ENCODE data around the gene DPYD.
A peak's percentile ranks its signal among the peaks of the same experiment; 100 is the strongest.

The DPYD gene

DNA sequence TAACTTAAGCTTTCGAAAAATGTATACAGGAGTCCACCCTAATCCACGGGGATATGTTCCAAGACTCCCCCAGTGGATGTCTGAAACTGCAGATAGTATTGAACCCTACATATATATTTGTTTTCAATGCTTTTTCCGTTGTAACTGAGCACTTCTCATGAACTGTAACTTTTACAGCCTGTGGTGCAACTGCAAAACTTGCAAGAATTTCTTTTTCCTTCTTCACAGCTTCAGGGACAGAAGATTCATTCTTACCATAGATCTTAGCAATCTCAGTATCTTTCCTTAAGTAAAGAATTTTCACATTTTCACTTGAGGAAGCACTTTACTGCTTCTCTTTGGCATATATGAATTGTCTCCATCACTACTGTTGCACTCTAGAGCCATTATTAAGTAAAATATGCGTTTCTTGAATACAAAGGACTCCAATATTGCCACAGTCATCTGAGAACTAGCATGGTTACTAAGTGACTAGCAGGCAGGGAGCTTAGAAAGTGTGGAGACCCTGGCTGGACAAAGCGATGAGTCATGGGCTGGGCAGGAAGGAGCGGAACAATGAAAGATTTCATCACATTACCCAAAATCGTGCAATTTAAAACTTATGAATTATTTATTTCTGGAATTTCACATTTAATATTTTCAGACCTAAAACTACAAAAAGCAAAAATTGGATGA, 14.1 kb downstream of the DPYD start:
- peak; percentile 65 for DNase-seq

DNA sequence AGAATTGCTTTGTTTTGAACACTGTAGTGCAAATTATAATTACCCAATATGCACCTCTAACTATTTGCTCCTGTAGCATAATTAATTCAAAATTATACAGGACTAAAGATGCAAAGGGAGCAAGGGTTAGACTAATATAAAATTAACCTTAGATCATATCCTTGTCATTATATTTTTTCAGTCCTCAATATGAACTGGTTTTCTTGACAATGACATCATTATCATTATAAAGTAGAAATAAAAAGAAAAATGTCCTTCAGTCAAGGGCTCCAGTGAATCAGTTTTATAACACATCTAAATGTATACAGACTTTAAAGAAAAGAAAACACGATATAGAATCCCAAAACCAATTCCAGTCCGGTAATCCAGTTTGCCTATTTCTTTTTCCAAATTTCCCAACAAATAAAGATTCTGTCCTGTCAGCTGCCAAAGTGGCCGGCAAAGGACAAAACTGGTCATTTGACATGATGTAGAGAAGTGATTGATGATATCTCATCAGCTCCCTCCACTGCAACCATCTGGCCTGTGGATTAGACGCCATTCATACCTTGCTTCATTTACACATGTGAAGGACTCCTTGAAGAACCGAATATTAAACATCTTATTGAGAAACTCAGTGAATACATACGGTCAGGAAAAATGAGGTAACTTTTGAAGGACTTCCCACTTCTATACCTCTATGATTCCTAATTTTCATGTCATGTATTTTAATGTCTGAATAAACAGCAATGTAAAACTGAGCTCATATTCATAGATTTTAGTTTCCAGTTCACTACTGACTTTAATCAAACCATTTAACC, 15.5 kb downstream of the DPYD start:
- DNase-seq = no peak

DNA sequence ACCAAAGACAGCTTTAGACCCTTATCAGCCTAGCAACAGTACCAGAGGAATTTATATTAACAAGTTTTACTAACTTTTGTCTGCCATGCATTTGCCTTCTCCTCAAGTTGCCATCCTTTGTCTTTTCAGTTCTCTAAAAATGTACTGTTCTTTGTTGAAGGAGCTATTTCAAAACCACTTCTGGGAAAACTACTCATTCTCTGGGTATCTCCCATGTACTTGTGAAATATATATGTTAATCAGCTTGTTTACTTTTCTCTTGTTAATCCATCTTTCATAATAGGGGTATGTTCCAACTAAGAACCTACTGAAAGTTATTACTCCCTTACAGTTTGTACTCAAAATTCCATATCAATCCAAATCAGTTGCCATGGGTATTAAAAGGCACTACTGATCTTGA, 16.3 kb downstream of the DPYD start:
- peak; percentile 16 for DNase-seq

DNA sequence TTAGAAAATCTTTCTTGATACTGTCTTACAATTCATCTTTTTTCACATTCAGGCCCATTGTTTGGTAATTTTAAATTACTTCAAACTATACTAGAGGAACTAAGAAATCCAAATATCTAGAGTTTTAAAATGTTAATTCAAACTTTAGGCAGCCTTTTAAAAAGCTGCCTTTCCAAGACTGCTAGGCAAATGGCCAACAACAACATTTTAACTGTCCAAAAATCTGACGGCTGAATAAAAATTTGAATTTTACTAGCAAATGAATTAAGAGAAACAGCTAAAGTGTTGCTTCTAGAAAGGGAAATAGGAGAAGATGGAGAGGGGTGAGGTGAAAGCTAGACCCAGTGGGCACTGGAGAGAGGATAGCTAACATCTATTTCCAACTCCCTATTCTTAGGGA, 17.2 kb downstream of the DPYD start:
- no peak for DNase-seq

DNA sequence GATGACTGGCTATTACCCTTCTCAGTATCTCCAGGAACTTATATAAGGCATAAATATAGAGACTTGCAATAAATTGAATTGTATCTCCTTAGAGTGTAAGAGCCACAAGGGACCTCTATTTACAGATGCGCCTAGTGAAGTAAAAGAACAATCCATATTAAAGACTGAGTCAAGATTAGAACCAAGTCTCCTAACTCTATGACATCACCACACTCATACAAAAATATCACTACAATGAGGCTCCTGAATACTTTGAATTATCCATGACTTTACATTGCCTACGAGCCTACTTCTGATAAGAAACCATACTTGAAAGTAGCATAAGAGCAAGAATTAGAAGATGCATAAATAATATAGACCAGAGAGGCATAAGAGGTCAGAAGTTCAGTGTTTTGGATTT, 18.8 kb downstream of the DPYD start:
- no peak for DNase-seq

DNA sequence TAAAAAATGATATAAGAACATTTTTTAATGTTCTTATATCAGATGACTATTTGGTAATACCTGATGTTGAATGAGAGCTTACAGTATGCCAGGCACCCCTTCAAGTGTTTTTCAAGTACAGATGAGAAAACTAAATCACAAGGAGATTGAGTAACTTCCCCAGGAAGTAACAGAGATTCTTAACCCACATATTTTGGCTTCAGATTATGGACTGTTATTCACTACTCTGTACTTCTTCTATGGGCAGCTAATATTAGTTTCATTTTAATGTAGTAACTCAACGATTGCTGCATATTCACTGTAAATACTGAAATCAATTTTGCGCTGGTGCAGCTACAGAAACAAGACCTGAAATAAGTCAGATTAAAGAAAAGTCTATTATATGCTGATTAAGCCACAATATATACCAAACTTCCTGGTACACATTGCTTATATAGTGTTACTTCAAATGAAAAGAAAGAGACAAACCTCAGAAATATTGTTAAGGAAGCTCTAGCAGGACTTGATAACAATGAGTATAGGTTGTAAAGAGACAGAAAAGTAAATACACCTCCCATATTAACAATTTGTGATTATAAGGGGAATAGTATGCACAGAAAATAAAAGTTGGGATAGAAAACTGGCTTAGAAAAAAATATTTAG, 19.7 kb downstream of the DPYD start:
- no peak for DNase-seq

DNA sequence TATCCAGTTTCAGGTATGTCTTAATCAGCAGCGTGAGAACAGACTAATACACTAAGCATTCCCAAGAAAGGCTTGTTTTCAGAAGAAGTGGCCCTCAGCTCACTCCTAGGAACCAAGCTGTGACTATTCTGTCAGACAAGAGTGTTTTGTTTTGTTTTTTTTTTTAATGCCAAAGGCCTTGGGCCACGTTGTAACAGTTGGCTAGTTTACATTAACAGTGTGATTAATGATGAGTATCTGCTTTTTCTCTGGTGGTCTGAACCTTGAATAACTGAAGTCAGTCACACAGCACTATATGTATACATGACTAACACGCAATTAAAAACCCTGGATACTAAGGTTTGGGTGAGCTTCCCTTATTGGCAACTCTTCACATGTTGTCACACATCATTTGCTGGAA, 21.9 kb downstream of the DPYD start:
- no peak for DNase-seq

DNA sequence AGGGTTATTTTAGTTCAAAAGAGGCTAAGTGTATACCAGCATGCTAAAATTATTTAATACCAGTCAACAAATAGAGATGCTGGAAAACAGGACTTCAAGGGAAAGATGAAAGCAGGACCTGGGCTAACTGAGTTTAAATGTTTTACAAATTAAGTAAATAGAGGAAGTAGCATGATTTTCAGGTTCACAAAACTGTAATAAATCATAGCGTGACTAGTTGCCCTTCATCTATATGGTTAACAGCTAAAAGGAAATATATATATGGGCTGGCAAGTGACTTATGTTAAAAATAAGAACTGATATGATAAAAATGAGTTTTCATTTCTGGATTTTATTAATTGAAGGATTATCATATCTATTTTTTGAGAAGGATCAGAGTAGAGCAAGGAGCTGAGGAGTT, 25.6 kb downstream of the DPYD start:
- no peak for DNase-seq

DNA sequence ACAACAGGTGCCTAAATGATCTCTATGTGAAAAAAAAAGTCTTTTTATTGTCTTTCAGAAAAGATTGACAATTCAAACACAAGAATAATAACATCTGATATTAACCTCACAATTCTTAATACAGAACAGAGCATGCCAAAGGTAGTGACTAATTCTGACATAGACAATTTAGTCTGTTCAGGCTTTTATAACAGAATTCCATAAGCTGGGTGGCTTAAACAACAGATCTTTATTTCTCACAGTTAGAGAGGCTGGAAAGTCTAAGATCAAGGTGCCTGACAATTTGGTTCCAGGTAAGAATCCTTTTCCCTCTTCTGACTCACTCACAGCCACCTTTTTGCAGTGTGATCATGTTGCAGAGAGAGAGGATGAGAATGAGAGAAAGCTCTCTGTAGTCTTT, 27.0 kb downstream of the DPYD start:
- DNase-seq = no peak

DNA sequence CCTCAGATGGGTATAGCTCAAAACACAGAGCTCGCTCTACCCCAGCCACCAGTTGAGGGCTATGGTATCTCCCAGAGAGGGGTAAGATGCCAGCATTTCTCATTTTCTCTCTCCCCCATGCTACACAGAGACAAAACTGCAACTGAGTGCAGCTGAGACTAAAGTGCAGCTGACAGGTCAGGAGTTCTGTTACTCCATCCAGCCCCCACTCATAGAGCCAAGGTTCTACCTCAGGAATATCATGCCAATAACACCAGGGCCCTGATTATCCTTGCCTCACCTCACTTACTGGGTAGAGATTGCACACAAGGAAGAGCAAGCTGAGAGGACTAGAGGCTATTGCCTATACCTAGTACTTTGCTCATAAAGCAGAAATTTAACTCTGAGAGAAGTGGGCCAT, 34.6 kb downstream of the DPYD start:
- no peak for DNase-seq

DNA sequence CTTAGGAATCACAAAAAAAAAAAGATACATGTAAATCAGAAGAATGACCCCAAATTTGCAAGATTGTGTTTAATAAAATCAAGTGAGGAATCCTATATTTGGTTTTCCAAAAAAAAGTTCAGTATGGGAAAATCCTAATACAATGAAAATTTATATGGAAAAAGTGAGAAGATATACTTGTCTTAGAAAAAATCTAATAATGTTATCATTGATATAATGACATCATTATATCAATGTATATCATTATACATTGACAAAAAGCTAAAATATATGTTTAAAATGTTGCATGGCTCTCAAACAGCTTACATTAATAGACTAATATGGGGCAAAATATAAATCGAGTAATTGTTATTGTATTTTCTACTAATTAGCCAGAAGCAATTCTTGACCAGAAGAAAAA, 37.0 kb downstream of the DPYD start:
- no peak for DNase-seq

DNA sequence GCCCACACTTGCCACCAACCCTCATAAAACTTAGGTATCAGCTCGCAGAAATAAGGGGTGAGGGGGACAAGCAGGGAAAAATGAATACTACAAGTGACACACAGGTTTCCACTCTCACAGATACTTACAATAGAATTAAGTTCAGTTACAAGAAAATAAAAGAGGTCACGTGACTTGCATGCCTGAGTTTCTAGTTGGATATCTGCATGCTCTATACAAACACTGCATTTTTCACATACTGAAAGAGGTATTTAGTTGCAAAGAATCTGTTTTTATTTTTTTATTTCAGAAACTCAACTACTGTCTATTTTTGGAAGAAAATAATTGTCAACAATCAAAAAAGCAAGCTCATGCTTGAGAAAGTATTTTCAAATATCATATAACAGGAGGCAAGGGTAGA, 43.5 kb downstream of the DPYD start:
- no peak for DNase-seq

DNA sequence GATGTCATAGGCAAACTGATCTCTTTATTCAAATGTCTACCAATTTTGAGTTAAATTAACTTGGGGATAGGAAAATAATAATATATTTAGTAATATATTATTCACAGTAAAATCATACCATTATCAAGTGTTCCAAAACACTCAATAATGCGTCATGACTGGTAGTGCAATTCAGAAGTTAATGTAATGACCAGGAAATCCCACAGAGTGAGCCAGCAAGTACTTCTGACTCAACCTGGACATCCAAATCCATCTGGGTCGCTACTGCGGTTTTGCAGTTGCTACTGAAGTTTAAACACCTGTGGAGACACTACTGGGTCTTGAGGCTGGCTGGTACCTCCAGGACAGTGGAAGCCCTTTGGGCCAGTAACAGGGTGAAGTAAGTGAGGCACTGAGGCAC, 44.8 kb downstream of the DPYD start:
- no peak for DNase-seq

DNA sequence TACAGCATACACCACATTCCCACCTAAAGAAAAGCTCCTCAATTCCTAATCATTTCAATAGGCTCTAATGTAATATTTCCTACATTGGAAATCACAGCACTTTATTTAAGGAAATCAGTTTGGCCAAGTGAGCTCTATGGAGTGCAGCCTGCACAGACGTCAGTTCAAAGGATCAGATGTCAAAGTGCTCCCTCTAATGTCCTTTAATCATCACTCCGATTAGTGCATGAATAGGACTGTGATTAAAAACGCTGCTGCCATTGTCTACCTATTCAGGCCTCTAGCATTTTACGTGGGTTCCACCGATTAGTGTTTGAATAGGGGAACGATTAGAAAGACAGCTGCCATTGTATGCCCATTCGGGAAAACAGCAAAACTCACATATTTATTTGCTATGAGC, 50.2 kb downstream of the DPYD start:
- DNase-seq = no peak

DNA sequence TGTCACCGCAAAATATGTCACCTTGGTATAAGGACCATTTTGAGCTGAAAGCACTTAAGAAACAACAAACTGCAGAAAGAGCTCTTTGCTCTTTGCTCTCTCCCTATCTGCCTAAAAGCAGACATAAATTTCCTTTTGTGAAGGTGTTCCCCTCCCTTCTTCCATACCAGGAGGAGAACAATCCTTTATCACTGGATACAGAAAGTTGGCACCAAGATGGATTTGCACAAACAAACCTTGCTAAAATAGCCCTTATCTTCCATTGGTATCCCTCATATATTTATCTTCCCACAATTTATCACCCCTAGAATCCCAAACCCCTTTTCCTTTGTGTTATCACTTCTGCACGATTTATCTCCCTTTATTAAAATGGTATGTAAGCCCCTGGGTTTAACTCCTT, 51.4 kb downstream of the DPYD start:
- no peak for DNase-seq

DNA sequence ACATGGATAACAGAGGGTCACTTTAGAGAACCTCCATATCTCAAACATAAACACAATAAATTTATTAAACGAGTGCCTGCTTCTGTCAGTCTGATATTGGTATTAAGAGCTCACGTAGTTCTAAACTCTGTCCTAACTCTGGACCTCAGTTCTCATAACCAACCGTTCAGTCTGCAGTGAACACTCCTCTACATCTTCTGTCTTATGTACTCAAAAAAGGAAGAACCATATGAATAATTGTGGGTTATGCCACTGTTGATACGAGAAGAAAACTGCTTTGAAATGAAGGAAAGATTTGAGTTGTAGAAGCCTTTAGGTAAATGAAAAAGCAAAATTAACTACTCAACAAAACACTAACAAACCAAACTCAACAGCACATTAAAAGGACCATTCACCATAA, 53.7 kb downstream of the DPYD start:
- no peak for DNase-seq

DNA sequence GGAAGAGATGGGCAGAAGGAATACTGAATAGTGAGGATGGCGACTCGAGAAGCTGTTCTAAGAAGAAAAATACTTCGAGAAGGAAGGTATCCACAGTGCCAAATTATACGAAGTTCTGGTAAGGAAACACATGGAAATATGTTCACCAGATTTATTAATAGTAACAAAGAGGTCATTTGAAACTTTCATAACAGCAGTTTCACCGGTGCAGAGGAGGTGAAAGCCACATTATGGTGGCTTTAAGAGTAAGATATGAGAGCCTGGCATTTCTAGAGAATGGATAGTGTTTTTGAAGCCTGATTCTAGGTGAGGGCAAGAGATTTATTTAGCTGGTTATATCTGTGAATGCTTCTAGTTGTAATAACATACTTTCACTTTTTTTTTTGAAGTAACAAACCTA, 56.2 kb downstream of the DPYD start:
- no peak for DNase-seq

DNA sequence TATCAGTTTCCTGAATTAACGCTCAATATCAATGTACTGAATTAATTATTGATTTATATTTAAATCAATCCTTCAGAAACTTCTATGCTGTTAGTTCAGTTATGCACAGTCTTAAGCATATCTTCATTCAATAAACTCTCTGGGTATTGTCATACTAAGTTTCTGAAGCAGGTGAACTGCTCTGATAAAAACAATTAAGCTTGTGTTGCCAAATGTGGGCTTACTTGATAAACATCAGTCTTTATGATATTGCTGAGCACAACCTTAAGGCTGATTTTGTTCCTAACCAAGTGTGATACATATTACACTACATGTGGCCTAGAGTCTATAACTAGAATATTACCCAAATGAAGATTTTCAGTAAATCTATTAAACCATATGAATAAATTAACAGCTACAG, 67.6 kb downstream of the DPYD start:
- no peak for DNase-seq

DNA sequence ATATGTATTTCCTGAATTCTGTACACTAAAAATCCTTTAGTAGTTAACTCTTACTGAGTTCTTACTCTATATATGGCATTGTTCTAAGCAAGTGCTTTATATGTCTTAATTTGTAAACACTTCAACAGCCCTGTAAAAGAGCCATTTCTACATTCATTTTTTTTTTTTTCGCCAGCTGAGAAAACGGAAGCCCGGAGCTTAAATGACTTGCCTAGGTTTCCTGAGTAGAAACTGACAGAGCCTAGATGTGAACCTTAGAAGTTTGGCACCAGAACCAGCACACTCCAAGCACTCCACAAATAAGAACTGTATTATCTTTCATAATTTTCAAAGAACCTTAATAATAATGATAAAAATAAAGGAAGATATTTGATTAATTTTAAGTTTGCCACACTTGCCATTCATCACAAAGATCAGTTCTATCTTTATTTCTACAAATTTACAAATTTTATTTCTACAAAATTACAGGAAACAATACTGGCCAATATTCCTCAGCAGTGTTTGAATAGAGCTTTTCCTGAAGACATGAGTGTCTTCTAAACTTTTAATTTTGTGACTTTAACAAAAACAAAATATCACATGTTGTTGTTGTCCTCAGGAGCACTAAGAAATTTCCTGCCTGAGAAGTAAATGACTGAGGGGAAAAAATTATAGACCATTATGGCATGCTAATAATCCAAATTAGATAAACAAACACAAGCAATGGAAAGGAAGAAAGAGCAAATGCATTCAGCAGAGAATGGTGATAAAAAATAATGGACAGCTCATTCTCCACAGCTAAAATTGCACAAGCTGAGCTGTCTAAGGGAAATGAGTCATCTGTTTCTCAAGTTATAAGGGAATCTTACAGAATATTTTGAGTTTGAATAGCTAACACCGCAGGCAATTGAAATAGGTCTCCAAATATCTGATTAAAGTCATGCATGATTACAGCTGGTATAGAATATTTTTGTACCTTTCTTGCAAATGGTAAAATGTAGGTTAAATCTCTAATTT, 71.2 kb downstream of the DPYD start:
- peak; percentile 49 for DNase-seq

DNA sequence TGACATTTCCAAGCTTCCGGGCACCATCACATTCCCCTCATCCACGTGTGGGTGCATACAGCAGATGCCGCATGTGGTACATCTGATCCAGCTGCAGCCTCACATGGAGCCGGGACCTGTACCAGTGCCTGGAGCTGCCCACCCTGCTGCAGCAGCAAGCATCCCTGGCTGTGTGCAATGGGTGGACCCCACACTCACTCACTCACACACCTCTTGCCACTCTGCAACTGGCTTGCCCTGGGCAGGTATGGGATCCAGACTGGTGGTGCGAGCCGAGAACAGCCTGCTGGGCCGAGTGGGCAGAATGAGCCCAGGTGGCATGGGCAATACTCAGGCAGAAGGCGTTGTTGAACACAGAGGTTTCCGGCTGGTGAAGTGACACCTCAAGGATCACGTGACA, 75.0 kb downstream of the DPYD start:
- no peak for DNase-seq

DNA sequence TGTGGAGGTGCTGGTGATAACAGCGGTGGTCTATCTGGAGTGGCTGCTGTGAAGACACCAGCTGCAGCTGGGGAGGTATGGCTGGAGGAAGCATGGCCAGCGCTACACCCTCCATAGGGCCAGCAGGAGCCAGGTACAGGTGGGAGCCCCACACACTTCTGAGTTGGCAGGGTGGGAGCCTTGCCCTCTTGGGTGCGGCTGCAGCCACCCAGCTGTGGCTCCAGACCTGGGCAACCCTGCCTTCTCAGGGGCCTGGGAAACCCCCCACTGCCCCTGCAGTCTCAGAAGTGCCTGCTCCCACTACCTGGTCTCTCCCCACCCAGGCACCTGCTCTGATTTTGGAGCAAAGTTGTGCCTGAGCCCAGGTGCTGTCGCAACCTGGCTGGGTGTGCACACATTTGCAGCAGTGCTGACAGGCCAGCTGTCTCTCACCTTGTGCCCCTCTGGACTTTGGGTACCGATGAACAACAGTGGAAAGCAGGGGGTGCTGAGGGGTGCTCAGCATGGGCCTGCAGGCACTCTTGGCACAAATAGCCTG, 76.2 kb downstream of the DPYD start:
- no peak for DNase-seq

DNA sequence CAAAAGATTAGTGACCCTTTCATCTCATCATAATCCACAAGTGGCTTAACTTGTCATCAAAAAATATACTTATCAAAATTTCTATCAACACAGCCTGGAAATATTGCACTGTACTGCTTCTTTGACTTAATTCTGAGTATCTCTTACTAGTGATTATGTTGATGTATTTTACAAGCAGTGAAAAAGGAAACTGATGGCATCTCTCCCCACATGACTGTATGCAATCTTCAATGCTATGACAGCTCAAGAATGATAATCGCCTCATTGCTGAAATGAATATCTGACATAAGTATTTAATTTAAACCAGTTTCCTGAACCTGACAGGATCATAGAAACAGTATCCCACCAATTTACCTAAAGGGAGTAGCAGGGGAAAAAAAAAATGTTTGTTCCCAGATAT, 79.5 kb downstream of the DPYD start:
- no peak for DNase-seq

DNA sequence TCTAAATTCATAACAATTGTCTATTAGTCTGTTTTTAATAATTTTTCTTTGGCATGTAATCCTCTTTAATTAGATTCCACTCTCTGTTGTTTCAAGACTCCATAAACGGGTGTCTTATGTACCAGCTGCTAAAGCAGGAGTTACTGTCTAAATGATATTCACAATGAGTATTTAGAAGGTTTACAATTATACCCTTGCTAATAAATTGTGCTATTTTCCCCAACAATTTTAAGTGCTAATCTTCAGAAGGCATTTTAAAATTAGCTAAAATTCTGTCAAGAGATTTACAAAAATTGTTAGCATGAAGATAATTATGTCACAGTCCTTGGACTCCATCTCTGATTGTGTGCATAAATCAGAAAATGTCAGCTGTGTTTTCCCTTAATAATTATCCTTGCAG, 83.7 kb downstream of the DPYD start:
- DNase-seq = no peak
